OCI-LY3 (cell line): ENCODE results near the gene FSTL4.

Experiments used
- CTCF ChIP-seq: fragments of 200-600, 300-600 bp; sonication (generic); IDR thresholded peaks from 2 replicates; pipeline ENCODE4 v1.5.1; 2014; ENCODE audit warnings: antibody characterized with exemption, low read length, low read depth
- EZH2phosphoT487 ChIP-seq: fragments of 200-600 bp; shearing (Covaris generic); IDR thresholded peaks from 2 replicates; pipeline ENCODE4 v1.6.1; 2018; ENCODE audit warnings: antibody characterized with exemption, mixed run types, low read depth

DNA sequence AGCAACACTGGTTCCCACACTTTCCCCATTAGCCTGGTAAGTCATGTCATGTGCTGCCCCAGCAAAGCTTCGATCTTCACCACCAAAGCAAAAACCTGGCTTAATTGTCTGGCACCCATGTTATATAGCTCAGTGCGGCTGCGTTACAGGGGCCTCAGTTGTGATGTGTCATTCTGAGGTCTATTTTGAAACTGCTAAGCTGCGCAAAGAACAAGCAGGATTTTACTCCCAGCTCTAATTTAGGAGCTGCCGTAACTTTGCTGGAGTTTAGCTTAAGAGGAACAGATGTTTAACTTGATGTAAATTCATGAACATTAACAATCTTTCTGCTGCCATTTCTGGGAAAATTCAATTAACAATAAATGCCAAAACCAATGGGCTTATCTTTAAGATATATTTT is 286.5 kb downstream of the FSTL4 start:
- no peak for TF ChIP-seq CTCF
- no peak for TF ChIP-seq EZH2phosphoT487
